Measurements from ENCODE around the gene ATP1B3. TPM values are rescaled to one million over a fixed set of nuclear protein-coding genes. Genes with fewer than 3 reads are reported as not detected.

The ATP1B3 gene
- total and polyA plus RNA-seq, 4 donors: 6.8 to 30.2 (median 11.3) TPM

DNA sequence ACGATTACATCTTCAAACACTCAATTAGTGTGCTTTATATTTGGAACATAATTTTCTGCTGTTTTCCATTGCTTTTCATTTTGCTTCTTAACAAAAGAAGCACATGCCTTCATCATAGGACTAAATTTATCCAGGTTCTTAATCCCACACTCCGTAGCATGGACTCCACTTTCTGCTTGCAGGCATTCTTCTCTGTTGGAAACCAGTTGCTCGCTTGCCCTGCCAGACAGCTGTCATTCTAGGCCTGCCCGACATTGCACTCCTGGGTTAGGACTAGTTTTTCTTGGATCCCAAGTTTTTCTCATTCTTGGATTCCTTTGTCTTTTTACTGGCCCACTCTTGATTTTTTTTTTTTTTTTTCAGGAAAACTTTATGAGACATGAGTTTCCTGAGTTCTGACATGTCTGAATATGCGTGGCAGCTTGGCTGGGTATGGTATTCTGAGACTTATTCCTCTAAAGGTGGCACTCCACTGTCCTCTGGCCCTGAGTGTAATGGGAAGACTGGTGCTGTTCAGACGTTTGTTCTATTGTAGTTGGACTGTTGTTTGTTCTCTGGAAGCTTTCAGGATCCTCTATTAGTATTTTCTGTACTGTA, 6.3 kb upstream of the ATP1B3 start (continued):
- TF ChIP-seq, protein P1, sequence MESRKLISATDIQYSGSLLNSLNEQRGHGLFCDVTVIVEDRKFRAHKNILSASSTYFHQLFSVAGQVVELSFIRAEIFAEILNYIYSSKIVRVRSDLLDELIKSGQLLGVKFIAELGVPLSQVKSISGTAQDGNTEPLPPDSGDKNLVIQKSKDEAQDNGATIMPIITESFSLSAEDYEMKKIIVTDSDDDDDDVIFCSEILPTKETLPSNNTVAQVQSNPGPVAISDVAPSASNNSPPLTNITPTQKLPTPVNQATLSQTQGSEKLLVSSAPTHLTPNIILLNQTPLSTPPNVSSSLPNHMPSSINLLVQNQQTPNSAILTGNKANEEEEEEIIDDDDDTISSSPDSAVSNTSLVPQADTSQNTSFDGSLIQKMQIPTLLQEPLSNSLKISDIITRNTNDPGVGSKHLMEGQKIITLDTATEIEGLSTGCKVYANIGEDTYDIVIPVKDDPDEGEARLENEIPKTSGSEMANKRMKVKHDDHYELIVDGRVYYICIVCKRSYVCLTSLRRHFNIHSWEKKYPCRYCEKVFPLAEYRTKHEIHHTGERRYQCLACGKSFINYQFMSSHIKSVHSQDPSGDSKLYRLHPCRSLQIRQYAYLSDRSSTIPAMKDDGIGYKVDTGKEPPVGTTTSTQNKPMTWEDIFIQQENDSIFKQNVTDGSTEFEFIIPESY (IDR thresholded peaks at IDR 0.05): no peak
- no peak for TF ChIP-seq RXRA (IDR thresholded peaks at IDR 0.05)

DNA sequence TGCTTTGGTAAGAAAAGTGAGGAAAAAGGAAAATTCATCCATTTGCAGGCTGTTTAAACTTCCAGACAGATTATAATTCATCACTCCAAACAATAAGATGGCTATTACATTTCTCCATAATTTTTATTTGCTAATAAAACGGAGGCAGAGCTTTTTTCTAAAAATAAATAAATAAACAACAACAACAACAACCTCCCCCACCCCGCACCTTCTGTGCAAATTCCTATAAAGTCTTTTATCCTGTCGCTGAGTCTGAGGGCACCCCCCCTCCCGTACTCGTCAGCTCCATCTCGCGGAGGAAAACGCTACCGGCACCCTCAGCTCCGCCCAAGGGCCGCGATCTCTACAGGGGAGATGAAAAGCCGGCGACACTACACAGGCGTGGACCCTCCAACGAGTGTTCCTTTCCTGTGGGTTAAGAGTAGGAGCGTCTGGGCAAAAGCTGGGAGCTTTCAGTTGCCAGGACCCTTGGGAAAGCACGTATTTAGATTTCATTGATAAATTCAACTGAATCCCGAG, 1.0 kb upstream of the ATP1B3 start:
- H3K4me1 ChIP-seq (ENCODE audit: control insufficient read depth in 4 of 4, insufficient read depth in 4 of 4, low read length in 3 of 4): peaks cover 2 to 20% (median 13%) of the 10 kb centered on the region in 4 donors
- TF ChIP-seq, protein P2, sequence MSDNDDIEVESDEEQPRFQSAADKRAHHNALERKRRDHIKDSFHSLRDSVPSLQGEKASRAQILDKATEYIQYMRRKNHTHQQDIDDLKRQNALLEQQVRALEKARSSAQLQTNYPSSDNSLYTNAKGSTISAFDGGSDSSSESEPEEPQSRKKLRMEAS (IDR thresholded peaks at IDR 0.05): no peak
- TF ChIP-seq, protein P3, sequence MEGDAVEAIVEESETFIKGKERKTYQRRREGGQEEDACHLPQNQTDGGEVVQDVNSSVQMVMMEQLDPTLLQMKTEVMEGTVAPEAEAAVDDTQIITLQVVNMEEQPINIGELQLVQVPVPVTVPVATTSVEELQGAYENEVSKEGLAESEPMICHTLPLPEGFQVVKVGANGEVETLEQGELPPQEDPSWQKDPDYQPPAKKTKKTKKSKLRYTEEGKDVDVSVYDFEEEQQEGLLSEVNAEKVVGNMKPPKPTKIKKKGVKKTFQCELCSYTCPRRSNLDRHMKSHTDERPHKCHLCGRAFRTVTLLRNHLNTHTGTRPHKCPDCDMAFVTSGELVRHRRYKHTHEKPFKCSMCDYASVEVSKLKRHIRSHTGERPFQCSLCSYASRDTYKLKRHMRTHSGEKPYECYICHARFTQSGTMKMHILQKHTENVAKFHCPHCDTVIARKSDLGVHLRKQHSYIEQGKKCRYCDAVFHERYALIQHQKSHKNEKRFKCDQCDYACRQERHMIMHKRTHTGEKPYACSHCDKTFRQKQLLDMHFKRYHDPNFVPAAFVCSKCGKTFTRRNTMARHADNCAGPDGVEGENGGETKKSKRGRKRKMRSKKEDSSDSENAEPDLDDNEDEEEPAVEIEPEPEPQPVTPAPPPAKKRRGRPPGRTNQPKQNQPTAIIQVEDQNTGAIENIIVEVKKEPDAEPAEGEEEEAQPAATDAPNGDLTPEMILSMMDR (IDR thresholded peaks at IDR 0.05; ENCODE audit: low read depth, low read length, missing input control): peak; percentile 76
- peak; percentile 56 for TF ChIP-seq YY1 (IDR thresholded peaks at IDR 0.05)
- TF ChIP-seq FOXA1 (IDR thresholded peaks at IDR 0.05): no peak
- TF ChIP-seq HNF4A (conservative IDR thresholded peaks at IDR 0.05): no peak
- TF ChIP-seq SP1 (IDR thresholded peaks at IDR 0.05): no peak
- TF ChIP-seq, protein P1 (IDR thresholded peaks at IDR 0.05): no peak
- TF ChIP-seq, protein P4, sequence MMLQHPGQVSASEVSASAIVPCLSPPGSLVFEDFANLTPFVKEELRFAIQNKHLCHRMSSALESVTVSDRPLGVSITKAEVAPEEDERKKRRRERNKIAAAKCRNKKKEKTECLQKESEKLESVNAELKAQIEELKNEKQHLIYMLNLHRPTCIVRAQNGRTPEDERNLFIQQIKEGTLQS (IDR thresholded peaks at IDR 0.05): no peak
- TF ChIP-seq JUND (IDR thresholded peaks at IDR 0.05): no peak
- TF ChIP-seq EGR1 (IDR thresholded peaks at IDR 0.05; ENCODE audit: low read depth in 2 of 2): no peak
- peak in 1 of 2 donors; percentile 18 for TF ChIP-seq RXRA (IDR thresholded peaks at IDR 0.05)
- TF ChIP-seq, protein P5, sequence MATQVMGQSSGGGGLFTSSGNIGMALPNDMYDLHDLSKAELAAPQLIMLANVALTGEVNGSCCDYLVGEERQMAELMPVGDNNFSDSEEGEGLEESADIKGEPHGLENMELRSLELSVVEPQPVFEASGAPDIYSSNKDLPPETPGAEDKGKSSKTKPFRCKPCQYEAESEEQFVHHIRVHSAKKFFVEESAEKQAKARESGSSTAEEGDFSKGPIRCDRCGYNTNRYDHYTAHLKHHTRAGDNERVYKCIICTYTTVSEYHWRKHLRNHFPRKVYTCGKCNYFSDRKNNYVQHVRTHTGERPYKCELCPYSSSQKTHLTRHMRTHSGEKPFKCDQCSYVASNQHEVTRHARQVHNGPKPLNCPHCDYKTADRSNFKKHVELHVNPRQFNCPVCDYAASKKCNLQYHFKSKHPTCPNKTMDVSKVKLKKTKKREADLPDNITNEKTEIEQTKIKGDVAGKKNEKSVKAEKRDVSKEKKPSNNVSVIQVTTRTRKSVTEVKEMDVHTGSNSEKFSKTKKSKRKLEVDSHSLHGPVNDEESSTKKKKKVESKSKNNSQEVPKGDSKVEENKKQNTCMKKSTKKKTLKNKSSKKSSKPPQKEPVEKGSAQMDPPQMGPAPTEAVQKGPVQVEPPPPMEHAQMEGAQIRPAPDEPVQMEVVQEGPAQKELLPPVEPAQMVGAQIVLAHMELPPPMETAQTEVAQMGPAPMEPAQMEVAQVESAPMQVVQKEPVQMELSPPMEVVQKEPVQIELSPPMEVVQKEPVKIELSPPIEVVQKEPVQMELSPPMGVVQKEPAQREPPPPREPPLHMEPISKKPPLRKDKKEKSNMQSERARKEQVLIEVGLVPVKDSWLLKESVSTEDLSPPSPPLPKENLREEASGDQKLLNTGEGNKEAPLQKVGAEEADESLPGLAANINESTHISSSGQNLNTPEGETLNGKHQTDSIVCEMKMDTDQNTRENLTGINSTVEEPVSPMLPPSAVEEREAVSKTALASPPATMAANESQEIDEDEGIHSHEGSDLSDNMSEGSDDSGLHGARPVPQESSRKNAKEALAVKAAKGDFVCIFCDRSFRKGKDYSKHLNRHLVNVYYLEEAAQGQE (IDR thresholded peaks at IDR 0.05): peak; percentile 10
- TF ChIP-seq HNF4G (IDR thresholded peaks at IDR 0.05): no peak
- TF ChIP-seq NR2F2 (IDR thresholded peaks at IDR 0.05): peak; percentile 47
- no peak for TF ChIP-seq GABPA (IDR thresholded peaks at IDR 0.05 in 1 of 2, conservative IDR thresholded peaks at IDR 0.05 in 1 of 2)
- peak; percentile 76 to 86 for TF ChIP-seq RAD21 (IDR thresholded peaks at IDR 0.05)
- TF ChIP-seq TAF1 (conservative IDR thresholded peaks at IDR 0.05): no peak
- TF ChIP-seq FOXA2 (IDR thresholded peaks at IDR 0.05): no peak
- no peaks in the 10 kb centered on the region for H3K36me3 ChIP-seq (ENCODE audit: control insufficient read depth in 4 of 4, insufficient read depth in 3 of 4, low read depth in 1 of 4, low read length in 3 of 4)
- peak overlapping the region; percentile 37 to 63 (median 54) for H3K4me3 ChIP-seq (ENCODE audit: low read depth in 1 of 3, low read length in 3 of 3)
- H3K9ac ChIP-seq (ENCODE audit: low read depth in 1 of 2, low read length in 2 of 2): peak overlapping the region; percentile 38 to 89
- peak; percentile 86 for DNase-seq (ENCODE audit: low spot score)
- under 1% methylated on average over 19 of the region's 19 CpGs for WGBS
- H3K9me3 ChIP-seq (ENCODE audit: control insufficient read depth in 4 of 4, low read length in 3 of 4): no peaks in the 10 kb centered on the region
- H3K27me3 ChIP-seq (ENCODE audit: control insufficient read depth in 4 of 4, insufficient read depth in 4 of 4, low read length in 3 of 4): no peaks in the 10 kb centered on the region
- H3K27ac ChIP-seq (ENCODE audit: low read depth in 1 of 2, low read length in 2 of 2): peak overlapping the region; percentile 69 to 96

All from liver (tissue), 9 donors.